Coronary artery (tissue), 2 donors: ENCODE measurements around the gene OAS3.

Experiments used
- DNase-seq: peaks from one replicate; pipeline ENCODE4 v3.0.0-alpha.2; 2017; ENCODE audit warnings: low spot score
- H3K27ac ChIP-seq, 2 donors: fragments of 200-600 bp; sonication (generic); one replicate each; pipeline ENCODE4 v1.5.1; 2016 to 2019
- H3K4me3 ChIP-seq: fragments of 200-600 bp; sonication (generic); 2 replicates; pipeline ENCODE4 v1.5.1; 2016; ENCODE audit warnings: mild to moderate bottlenecking, moderate library complexity
- TF ChIP-seq, protein P1 (sequence below): fragments of 200-600 bp; sonication (generic); IDR thresholded peaks from one replicate; pipeline ENCODE4 v1.5.1; 2019; ENCODE audit warnings: antibody characterized with exemption

The OAS3 gene

DNA sequence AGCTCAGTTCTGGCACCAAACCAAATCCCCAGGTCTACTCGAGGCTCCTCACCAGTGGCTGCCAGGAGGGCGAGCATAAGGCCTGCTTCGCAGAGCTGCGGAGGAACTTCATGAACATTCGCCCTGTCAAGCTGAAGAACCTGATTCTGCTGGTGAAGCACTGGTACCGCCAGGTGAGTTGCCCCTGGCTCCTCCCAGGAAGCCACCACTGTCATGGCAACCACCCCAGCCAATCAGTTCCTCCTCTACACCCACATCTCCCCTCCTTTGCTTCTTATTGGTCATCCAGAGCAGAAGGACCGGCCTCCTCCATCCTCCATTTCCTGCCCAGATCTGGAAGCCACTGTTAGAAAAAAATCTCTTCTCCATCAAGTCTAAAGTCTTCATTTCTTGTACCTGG lies 22.8 kb downstream of the OAS3 start:
- Histone ChIP-seq H3K27ac (no peak overlapping the region), H3K4me3 (no peak overlapping the region)
- no peak for DNase-seq
- TF ChIP-seq, protein P1, sequence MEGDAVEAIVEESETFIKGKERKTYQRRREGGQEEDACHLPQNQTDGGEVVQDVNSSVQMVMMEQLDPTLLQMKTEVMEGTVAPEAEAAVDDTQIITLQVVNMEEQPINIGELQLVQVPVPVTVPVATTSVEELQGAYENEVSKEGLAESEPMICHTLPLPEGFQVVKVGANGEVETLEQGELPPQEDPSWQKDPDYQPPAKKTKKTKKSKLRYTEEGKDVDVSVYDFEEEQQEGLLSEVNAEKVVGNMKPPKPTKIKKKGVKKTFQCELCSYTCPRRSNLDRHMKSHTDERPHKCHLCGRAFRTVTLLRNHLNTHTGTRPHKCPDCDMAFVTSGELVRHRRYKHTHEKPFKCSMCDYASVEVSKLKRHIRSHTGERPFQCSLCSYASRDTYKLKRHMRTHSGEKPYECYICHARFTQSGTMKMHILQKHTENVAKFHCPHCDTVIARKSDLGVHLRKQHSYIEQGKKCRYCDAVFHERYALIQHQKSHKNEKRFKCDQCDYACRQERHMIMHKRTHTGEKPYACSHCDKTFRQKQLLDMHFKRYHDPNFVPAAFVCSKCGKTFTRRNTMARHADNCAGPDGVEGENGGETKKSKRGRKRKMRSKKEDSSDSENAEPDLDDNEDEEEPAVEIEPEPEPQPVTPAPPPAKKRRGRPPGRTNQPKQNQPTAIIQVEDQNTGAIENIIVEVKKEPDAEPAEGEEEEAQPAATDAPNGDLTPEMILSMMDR: no peak

DNA sequence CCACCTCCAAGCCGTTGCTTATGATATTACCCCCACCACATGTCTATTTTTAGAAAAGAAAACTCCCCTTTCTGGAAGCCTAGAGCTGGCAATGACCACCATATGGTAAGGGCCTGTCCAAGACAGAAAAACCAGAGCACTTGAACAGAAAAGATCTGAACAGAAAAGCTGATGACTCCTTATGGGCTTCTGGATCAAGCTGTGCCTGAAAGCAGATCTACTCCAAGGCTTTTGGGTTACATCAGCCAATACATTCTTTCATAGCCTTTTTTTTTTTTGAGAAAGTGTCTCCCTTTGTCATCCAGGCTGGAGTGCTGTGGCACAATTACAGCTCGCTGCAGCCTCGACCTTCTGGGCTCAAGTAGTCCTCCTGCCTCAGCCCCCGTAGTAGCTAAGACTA lies 23.3 kb downstream of the OAS3 start:
- Histone ChIP-seq H3K4me3 (no peak overlapping the region), H3K27ac (no peak overlapping the region)
- TF ChIP-seq, protein P1: no peak
- no peak for DNase-seq

DNA sequence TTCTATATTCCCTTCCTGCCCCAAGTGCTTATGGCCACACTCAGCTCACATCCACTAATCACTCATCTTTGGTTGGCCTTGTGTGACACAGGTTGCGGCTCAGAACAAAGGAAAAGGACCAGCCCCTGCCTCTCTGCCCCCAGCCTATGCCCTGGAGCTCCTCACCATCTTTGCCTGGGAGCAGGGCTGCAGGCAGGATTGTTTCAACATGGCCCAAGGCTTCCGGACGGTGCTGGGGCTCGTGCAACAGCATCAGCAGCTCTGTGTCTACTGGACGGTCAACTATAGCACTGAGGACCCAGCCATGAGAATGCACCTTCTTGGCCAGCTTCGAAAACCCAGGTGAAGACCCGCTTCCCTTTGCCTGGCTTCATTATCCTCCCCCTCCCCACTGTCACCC lies 24.3 kb downstream of the OAS3 start:
- Histone ChIP-seq H3K27ac (no peak overlapping the region), H3K4me3 (no peak overlapping the region)
- TF ChIP-seq, protein P1: no peak
- peak; percentile 17 for DNase-seq

DNA sequence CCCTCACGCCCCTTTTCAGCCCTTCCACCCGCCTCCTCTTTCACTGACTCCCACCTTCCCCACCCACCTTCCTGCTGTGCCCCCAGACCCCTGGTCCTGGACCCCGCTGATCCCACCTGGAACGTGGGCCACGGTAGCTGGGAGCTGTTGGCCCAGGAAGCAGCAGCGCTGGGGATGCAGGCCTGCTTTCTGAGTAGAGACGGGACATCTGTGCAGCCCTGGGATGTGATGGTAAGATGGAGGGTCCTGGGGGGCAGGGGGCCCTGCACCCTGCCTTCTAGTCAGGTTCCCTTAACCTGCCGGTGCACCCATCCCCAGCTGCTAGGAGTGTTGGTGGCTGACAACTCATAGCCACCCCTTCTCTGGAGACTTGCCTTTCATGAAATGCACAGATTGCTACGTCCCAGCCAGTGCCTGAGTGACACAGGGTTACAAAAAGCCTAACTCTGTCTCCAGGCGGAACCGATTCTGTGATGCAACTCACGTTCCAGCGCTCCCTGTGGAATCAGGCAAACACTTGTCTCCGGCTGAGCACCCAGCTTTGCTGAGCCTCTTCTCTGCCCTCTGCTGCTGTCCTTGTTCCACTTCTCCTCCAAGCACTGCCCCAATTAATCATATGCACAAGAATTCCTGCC lies 25.1 kb downstream of the OAS3 start:
- no peak overlapping the region for H3K4me3 ChIP-seq
- no peak overlapping the region for H3K27ac ChIP-seq
- no peak for DNase-seq
- TF ChIP-seq, protein P1: no peak

DNA sequence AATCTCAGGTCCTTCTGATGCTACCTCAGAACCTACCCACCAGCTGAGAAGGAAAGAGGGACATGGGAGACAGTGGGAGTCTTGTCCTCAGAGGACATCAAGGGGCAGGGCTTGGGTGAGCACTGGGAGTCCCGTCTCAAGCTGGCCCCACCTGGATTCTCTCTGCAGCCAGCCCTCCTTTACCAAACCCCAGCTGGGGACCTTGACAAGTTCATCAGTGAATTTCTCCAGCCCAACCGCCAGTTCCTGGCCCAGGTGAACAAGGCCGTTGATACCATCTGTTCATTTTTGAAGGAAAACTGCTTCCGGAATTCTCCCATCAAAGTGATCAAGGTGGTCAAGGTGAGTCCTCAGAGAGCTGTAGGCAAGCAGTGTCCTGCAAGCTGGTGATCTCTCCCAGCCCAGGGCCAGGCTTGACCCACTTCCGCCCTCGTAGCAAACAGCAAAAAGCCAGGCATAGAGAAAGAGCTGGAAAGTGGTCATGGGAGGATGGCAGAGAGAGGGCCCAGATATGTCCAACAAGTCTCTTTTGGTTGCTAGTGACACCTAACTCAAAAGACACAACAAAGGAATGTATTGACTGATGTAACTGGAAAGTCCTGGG lies 25.9 kb downstream of the OAS3 start:
- H3K27ac ChIP-seq: no peak overlapping the region
- TF ChIP-seq, protein P1: no peak

DNA sequence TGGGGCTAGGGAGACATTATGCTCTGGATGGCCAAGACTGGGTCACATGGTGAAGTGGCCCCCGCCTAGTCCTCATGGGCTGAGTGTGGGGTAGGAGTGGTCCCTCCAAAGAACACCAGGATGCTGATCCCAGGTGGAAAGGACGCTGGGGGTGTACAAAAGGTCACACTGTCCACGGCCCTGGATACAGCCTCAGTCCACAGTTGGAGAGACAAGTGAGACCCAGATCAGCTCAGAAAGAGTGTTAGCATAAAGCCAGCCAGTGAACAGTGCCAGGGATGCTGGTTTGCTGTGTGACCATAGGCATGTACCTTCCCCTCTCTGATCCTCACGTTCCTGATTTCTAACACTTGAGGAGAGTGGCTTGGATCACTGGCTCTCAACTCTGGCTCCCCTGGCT lies 26.6 kb downstream of the OAS3 start:
- TF ChIP-seq, protein P1: no peak
- no peak overlapping the region for H3K4me3 ChIP-seq
- DNase-seq: no peak
- no peak overlapping the region for H3K27ac ChIP-seq

More for the DNA sequence above, 25.9 kb downstream of the OAS3 start:
- no peak for DNase-seq
- no peak overlapping the region for H3K4me3 ChIP-seq

DNA sequence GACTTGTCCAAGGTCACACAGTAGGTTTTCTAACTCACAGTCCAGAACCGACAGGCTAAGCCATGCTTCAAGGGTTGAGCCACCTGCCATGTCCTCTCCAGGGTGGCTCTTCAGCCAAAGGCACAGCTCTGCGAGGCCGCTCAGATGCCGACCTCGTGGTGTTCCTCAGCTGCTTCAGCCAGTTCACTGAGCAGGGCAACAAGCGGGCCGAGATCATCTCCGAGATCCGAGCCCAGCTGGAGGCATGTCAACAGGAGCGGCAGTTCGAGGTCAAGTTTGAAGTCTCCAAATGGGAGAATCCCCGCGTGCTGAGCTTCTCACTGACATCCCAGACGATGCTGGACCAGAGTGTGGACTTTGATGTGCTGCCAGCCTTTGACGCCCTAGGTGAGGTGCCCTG lies 27.4 kb downstream of the OAS3 start:
- Histone ChIP-seq H3K27ac (no peak overlapping the region), H3K4me3 (no peak overlapping the region)
- TF ChIP-seq, protein P1: no peak
- DNase-seq: no peak
